Caco-2 (cell line): ENCODE results near the gene YWHAH. TPM values are rescaled to one million over a fixed set of nuclear protein-coding genes. Genes with fewer than 3 reads are reported as not detected.

ENCODE experiments used
- BruUV-seq: library from RNA; stranded (reverse); fragments of 400-500 nt; replicated peaks from 2 replicates; lab custom pipeline; 2021; lab: Mats Ljungman, UMichigan
- CTCF ChIA-PET: fragments of 300-600 bp; sonication (Branson Sonifier 250); formaldehyde crosslinking; loops from one replicate; lab custom pipeline; 2022; ENCODE audit warnings: antibody characterized with exemption; lab: Charles Lee
- POLR2A ChIA-PET: fragments of 300-600 bp; sonication (Branson Sonifier 250); formaldehyde crosslinking; loops from one replicate; lab custom pipeline; 2022; ENCODE audit warnings: antibody characterized with exemption; lab: Charles Lee
- DNase-seq, 2 experiments: peaks; one replicate each; pipeline versions ENCODE4 v3.0.0 to v3.0.0-alpha.2; 2020 to 2022
- H3K27me3 ChIP-seq: replicated peaks from 2 replicates; pipeline ENCODE4 v1.6.0; 2011; ENCODE audit warnings: low read length; ENCODE audit not compliant: control insufficient read depth, insufficient read depth
- H3K36me3 ChIP-seq: 2 replicates; pipeline ENCODE4 v1.5.1; 2011; ENCODE audit warnings: low read length; ENCODE audit not compliant: control insufficient read depth, insufficient read depth
- H3K4me1 ChIP-seq: fragments of 250-450 bp; sonication (Bioruptor Pico); 2 replicates; pipeline ENCODE4 v1.5.1; 2020; ENCODE audit warnings: mild to moderate bottlenecking
- H3K4me3 ChIP-seq: 2 replicates; pipeline ENCODE4 v1.5.1; 2011; ENCODE audit warnings: low read depth, mild to moderate bottlenecking, control low read depth, low read length
- H3K9me3 ChIP-seq: fragments of 250-450 bp; sonication (Bioruptor Pico); 2 replicates; pipeline ENCODE4 v1.5.1; 2020; ENCODE audit warnings: mild to moderate bottlenecking, moderate library complexity
- H3K27ac Mint-ChIP-seq: one replicate; pipeline ENCODE4 v1.8.0; 2022; ENCODE audit warnings: mixed read lengths; ENCODE audit not compliant: unreplicated experiment
- H3K27me3 Mint-ChIP-seq: one replicate; pipeline ENCODE4 v1.8.0; 2022; ENCODE audit warnings: mixed read lengths; ENCODE audit not compliant: insufficient read depth, unreplicated experiment
- H3K36me3 Mint-ChIP-seq: one replicate; pipeline ENCODE4 v1.8.0; 2022; ENCODE audit warnings: mild to moderate bottlenecking, mixed read lengths; ENCODE audit not compliant: insufficient read depth, unreplicated experiment
- H3K4me1 Mint-ChIP-seq: one replicate; pipeline ENCODE4 v1.8.0; 2022; ENCODE audit warnings: low read depth, mixed read lengths; ENCODE audit not compliant: unreplicated experiment
- H3K4me3 Mint-ChIP-seq: one replicate; pipeline ENCODE4 v1.8.0; 2022; ENCODE audit warnings: mild to moderate bottlenecking, moderate library complexity, mixed read lengths; ENCODE audit not compliant: unreplicated experiment
- H3K9me3 Mint-ChIP-seq: one replicate; pipeline ENCODE4 v1.8.0; 2022; ENCODE audit warnings: mixed read lengths; ENCODE audit not compliant: unreplicated experiment
- CTCF ChIP-seq, 2 experiments: fragments of 200-600 bp in 1 of 2; IDR thresholded peaks; 1 replicate in 1 of 2; 2 replicates in 1 of 2; pipeline versions ENCODE4 v1.5.1 to v1.8.0; 2011 to 2022; ENCODE audit warnings: antibody characterized with exemption in 1 of 2, control low read depth in 1 of 2, inconsistent platforms in 1 of 2, low read depth in 1 of 2, low read length in 1 of 2, mild to moderate bottlenecking in 1 of 2, moderate library complexity in 1 of 2; ENCODE audit not compliant: insufficient read depth in 1 of 2, severe bottlenecking in 1 of 2, unreplicated experiment in 1 of 2
- intact Hi-C: fragments of 100-400 bp; cut with micrococcal nuclease; formaldehyde crosslinking; loops from one replicate; pipeline ENCODE4 v1.10.0; 2022; ENCODE audit not compliant: unreplicated experiment
- total RNA-seq: library from RNA; stranded (reverse); gene quantifications from 2 replicates; pipeline ENCODE4 v1.2.3, GENCODE V29; 2022

YWHAH gene
- total RNA-seq, 1 experiment from 2014 or later, result 135 TPM

GRCh38 chr22:31897842-31898805 is 46.2 kb upstream of the YWHAH start:
- intact Hi-C loops, result no loop called here
- H3K4me1 ChIP-seq, result 0 out of 2 replicates have a peak, but pooled peaks cover 5% of the 10 kb centered on the region
- POLR2A ChIA-PET, result no interaction called here
- no peak overlapping the region for H3K4me3 ChIP-seq
- Mint-ChIP-seq H3K36me3 (peaks cover 21% of the 10 kb centered on the region), H3K4me3 (no peak overlapping the region), H3K9me3 (no peaks in the 10 kb centered on the region), H3K27me3 (no peaks in the 10 kb centered on the region), H3K27ac (no peak overlapping the region), H3K4me1 (no peaks in the 10 kb centered on the region)
- no peaks in the 10 kb centered on the region for H3K27me3 ChIP-seq
- DNase-seq, result no peak
- TF ChIP-seq CTCF (IDR thresholded peaks at IDR 0.05; ENCODE audit: insufficient read depth in 1 of 2, low read depth in 1 of 2, low read length in 1 of 2, severe bottlenecking in 1 of 2, unreplicated experiment in 1 of 2), result no peak
- no peaks in the 10 kb centered on the region; the same call in 1 of the 2 replicates for H3K36me3 ChIP-seq
- CTCF ChIA-PET, result interaction anchor here (0.7 to 2.2 kb wide), 2 partner anchors 9 to 72 kb away, joined by 3 to 6 read pairs; no protein-coding TSS in a partner anchor
- BruUV-seq, result no TSS peak
- H3K9me3 ChIP-seq, result no peaks in the 10 kb centered on the region

GRCh38 chr22:31898926-31899325 is 45.4 kb upstream of the YWHAH start:
- Histone ChIP-seq H3K4me3 (no peak overlapping the region), H3K4me1 (0 out of 2 replicates have a peak, but pooled peaks cover 5% of the 10 kb centered on the region), H3K27me3 (no peaks in the 10 kb centered on the region), H3K36me3 (no peaks in the 10 kb centered on the region), H3K9me3 (no peaks in the 10 kb centered on the region)
- Mint-ChIP-seq H3K27ac (no peak overlapping the region), H3K4me3 (no peak overlapping the region), H3K4me1 (no peaks in the 10 kb centered on the region), H3K36me3 (peaks cover 21% of the 10 kb centered on the region), H3K9me3 (no peaks in the 10 kb centered on the region), H3K27me3 (no peaks in the 10 kb centered on the region)
- DNase-seq, result no peak
- POLR2A ChIA-PET, result no interaction called here
- TF ChIP-seq CTCF (IDR thresholded peaks at IDR 0.05; ENCODE audit: insufficient read depth in 1 of 2, low read depth in 1 of 2, low read length in 1 of 2, severe bottlenecking in 1 of 2, unreplicated experiment in 1 of 2), result no peak
- CTCF ChIA-PET, result interaction anchor here (2.2 kb wide), 1 partner anchor 71 kb away, joined by 6 read pairs; no protein-coding TSS in a partner anchor
- BruUV-seq, result no TSS peak
- intact Hi-C loops, result no loop called here

GRCh38 chr22:31899669-31900068 is 44.7 kb upstream of the YWHAH start:
- no peaks in the 10 kb centered on the region for H3K4me1 Mint-ChIP-seq
- no peak overlapping the region for H3K4me3 Mint-ChIP-seq
- intact Hi-C loops, result no loop called here
- Histone ChIP-seq H3K4me3 (no peak overlapping the region), H3K27me3 (no peaks in the 10 kb centered on the region), H3K9me3 (no peaks in the 10 kb centered on the region), H3K36me3 (no peaks in the 10 kb centered on the region), H3K4me1 (0 out of 2 replicates have a peak, but pooled peaks cover 5% of the 10 kb centered on the region)
- ChIA-PET CTCF (no interaction called here), POLR2A (no interaction called here)
- H3K27ac Mint-ChIP-seq, result no peak overlapping the region
- peaks cover 21% of the 10 kb centered on the region for H3K36me3 Mint-ChIP-seq
- no peak for DNase-seq
- no TSS peak for BruUV-seq
- TF ChIP-seq CTCF (IDR thresholded peaks at IDR 0.05; ENCODE audit: insufficient read depth in 1 of 2, low read depth in 1 of 2, low read length in 1 of 2, severe bottlenecking in 1 of 2, unreplicated experiment in 1 of 2), result no peak
- H3K9me3 Mint-ChIP-seq, result no peaks in the 10 kb centered on the region
- H3K27me3 Mint-ChIP-seq, result no peaks in the 10 kb centered on the region
